HG03097 (cell line): ENCODE results near the gene GHR.

Experiments
- ATAC-seq: cut with Tn5 transposase; IDR thresholded peaks from one replicate; pipeline ENCODE4 v1.9.1; 2021; ENCODE audit not compliant: unreplicated experiment, low FRiP score

Gene GHR

DNA sequence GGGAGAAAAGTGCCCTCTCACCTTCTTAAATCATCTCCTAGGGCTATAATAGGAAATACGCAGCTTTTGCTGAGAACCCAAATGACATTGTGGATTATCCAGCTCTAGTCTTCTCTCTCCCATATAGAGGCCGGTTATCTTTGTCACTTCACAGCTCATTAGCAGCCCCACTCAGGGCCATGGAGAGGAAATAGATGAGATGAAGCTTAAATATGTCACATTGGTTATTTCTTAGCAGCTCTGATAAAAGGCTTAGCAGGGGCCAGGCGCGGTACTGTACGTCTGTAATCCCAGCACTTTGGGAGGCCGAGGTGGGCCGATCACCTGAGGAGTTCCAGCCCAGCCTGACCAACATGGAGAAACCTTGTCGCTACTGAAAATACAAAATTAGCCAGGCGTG, 90.0 kb downstream of the GHR start:
- ATAC-seq, result no peak

GRCh38 chr5:42514754-42515153, 91.5 kb downstream of the GHR start:
- ATAC-seq, result no peak

DNA sequence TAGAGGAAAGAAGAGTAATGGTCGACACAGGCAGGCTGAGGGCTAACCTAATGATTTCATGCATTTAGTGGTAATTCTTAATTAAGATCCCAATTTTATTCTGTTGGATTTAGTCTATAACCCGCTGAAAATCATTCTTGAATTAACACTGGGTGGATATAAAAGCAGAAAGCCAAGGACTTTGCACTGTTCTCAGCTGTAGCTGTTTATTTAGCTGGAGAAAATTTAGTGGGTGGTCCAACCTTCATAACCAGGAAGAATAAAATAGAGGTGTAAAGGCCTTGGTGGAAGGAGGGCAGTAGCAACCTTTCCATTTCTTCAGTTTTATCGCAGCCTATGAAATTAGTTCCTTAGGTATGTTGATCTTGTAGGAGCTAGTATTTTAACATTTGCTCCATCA, 92.3 kb downstream of the GHR start:
- ATAC-seq, result no peak

DNA sequence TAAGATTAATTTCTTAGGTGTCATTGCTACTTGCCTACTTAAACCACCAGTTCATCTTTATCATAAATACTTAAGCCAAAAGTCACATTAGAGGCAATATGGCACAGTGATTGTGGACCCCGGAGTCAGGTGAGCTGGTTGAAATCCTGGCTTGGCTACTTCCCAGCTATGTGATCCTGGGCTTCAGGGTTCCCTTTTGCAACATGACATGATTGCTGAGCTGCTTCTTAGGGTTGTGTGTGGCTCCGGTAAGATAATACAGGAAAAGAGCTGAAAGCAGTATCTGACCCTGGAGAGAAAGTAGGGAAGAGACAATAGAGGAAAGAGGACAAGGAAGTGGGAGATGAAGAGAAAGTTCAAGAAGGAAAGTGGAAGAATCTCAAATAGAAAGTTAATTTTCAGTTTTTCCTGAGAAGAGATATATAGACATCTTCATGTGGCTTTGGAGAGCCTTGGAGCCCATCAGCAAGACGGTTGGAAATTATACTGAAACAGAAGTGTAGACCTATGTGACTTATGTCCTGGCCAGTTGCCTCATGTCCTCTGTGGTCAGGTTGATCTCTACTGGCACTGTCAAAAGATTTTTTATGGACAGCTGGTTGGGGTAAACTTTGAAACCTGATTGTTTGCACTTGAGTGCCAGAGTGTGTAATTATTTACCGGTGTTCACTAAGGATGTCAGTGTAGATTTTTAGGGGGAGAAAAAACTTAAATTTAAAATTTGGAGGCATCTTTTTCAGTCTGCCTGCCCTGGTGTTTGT, 93.2 kb downstream of the GHR start:
- ATAC-seq, result no peak

GRCh38 chr5:42517164-42517563, 93.9 kb downstream of the GHR start:
- ATAC-seq, result no peak

- no peak for ATAC-seq
These were observed 95.5 kb downstream of the GHR start for GRCh38 chr5:42518595-42519221.

- ATAC-seq, result no peak
These were observed 97.0 kb downstream of the GHR start for GRCh38 chr5:42520203-42520602.

DNA sequence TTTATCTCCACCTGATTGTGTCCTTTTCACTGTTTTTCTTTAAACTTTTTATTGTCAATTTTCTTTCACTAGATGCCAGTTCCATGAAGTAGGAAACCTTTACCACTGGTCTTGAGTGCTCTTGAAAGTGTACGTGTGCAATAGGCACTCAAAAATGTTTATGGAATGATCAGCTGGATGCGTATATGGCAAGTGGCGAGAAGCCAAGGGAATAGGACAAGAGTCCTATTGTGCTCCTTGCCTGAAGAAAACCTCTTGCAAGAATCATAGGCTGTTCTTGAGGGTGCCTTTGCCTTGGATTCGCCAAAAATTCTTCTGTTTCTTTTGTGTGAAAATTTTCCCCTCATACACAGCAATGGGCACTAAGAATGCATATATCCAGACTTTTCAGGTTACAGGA, 97.7 kb downstream of the GHR start:
- ATAC-seq, result no peak

GRCh38 chr5:42521406-42521805, 98.2 kb downstream of the GHR start:
- no peak for ATAC-seq

GRCh38 chr5:42522783-42523182, 99.5 kb downstream of the GHR start:
- no peak for ATAC-seq

DNA sequence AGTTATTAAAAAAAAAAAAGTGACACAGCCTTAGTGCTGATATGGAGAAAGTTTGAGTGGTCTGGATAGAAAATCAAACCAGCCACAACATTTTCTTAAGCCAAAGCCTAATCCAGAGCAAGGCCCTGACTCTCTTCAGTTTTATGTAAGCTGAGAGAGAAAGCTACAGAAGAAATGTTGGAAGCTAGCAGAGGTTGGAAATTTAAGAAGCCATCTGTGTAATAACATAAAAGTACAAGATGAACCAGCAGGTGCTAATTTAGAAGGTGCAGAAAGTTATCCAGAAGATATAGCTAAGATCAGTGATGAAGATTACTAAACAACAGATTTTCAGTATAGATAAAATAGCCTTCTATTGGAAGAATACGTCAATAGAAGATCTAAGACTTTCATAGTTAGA, 102.9 kb downstream of the GHR start:
- no peak for ATAC-seq

- ATAC-seq, result no peak
These were observed 108.4 kb downstream of the GHR start for GRCh38 chr5:42531611-42532010.

- no peak for ATAC-seq
These were observed 118.9 kb downstream of the GHR start for GRCh38 chr5:42542106-42542505.

DNA sequence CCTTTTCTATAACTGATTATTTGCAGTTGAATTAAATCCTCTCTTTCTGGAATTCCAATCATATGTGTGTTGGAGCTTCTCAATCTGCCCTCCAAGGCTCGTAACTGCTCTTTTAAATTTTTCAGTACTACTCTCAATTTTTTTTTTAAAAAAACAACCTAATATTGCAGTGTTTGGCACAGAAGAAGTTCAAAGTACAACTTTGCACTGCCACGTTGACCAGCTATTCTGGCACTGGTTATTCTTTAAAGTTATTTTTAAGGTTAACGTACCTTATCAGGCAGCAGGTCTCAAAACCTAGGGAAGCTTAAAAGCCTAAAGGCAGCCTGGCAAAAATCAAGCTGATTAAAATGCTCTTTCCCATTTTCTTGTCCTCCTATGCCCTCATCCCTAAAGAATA, 120.5 kb downstream of the GHR start:
- no peak for ATAC-seq

DNA sequence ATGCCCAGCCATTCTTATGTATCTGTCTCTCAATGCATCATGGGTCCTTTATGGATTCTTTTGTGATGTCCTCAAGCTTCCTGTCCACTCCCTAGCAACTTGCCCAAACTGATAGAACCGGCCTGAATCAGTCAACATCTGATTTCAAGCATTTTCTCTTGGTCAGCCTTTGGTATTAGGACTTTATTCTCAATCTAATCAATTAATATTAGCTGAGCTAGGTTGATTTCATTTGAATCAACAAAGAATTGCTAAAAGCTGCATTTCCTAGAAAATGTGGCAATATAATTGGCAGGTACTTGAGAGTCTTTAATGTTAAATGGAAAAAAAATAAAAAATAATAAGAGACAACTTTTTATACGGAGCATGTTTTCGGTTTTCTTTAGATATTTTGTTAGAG, 121.8 kb downstream of the GHR start:
- ATAC-seq, result no peak

DNA sequence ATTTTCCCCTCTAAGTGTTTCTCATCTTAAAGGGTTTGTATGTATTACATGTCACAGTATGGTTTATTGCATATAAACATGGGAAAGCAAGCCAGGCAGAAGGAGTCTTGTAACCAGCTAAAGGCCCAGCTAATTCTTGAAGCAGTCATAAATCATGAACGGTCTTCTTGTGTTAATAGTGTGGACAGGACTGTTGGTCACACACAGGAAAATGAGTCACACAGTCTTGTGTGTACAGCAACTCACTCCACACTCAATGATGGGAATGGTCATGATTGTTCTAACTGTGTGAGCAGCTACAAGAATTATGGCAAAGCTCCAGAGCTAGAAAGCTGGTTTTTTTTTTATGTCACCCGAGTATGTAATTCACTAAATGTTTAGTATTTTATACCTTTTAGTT, 123.9 kb downstream of the GHR start:
- ATAC-seq, result no peak

- no peak for ATAC-seq
These were observed 124.7 kb downstream of the GHR start for GRCh38 chr5:42547894-42548293.

DNA sequence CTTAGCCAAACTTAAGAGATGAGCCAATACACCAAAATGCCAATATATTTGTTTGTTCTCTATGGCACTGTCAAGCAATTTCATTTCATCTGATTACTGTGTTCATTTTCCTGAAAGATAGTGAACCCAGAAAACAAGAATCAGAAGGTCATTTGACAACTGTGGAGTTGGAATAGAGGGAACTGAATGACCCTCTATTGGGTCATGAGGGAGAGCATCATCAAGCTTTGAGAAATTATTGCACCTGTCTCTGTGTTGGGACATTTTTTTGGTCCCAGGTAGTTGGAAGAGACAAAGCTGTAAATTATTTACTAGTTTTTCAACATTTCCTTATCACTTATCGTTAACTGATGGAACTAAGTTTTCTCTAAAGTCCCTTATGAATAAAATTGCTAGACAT, 129.4 kb downstream of the GHR start:
- no peak for ATAC-seq

DNA sequence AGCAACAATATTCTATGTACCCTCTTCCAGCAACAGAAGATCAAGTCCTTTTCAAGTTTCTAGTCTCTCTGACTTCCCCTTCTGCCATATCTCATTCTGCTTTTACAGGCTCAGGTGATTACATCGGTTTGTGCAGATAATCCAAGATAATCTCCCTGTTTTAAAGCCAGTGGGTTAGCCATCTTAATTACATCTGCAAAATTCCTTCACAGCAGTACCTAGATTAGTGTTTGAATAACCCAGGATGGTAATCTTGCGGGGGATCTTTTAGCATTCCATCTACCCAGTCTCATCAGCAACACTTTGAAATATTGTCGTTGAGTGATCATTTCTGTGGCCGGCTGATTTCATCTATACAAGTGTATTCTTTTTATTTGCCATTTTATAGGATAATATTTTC, 130.2 kb downstream of the GHR start:
- no peak for ATAC-seq

- ATAC-seq, result no peak
These were observed 131.8 kb downstream of the GHR start for GRCh38 chr5:42555010-42555409.

- no peak for ATAC-seq
These were observed 132.6 kb downstream of the GHR start for GRCh38 chr5:42555797-42556196.

DNA sequence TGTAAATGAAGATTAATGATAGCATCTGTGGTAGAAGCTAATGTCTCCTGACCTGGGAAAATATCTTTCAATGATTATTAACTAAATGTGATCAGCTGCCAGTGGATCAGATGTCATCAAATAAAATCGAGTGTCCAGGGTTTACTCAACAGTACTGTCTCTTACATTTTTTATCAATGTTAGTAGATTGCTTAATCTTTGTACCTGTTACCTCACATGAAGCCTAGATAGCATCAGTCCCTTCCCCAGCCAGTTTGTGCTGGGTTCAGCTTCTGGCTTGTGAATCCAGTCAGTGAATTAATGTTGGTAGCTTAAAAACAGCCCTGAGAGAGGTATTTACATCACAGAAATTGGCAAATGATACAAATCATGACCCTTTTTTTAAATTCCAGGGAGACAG, 134.4 kb downstream of the GHR start:
- no peak for ATAC-seq

DNA sequence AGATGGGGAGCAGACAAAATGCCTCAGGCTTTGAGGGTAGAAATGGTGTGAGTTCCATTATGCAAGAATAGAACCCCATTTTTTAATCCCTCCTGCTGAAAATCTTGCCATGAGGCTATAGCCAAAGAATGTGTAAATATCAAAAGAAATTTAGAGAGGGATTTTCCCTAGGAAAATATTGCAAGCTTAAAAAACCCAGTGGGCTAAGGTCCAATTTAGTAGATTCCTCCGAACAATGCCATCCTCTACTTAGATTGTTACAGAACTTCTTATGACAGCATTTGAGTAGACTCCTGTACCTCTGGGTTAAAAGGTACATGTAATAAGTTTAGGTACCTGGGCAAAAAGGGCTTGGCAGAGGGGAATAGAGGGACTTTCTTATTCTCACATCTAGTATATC, 138.4 kb downstream of the GHR start:
- no peak for ATAC-seq
